Fibroblast of lung (primary cell): ENCODE data around the gene BBX.

Experiments used
- CTCF ChIP-seq, 2 donors: IDR thresholded peaks in 1 of 2; conservative IDR thresholded peaks in 1 of 2; 1 replicate in 1 of 2; 2 replicates in 1 of 2; pipeline ENCODE4 v1.5.1; 2011 to 2012; ENCODE audit warnings: low read length in 2 of 2, control low read depth in 1 of 2, inconsistent platforms in 1 of 2, low read depth in 1 of 2, mild to moderate bottlenecking in 1 of 2
- EZH2 ChIP-seq: IDR thresholded peaks from 2 replicates; pipeline ENCODE4 v1.5.1; 2012; ENCODE audit warnings: low read length, control low read depth, mild to moderate bottlenecking; ENCODE audit errors: missing control alignments

GRCh38 chr3:107621465-107621864 is 98.7 kb downstream of the BBX start:
- TF ChIP-seq CTCF (conservative IDR thresholded peaks at IDR 0.05 in 1 of 2, IDR thresholded peaks at IDR 0.05 in 1 of 2; ENCODE audit: low read depth in 1 of 2, low read length in 2 of 2) (no peak), EZH2 (no peak)
